Astrocyte of the cerebellum (primary cell): ENCODE measurements around the gene KDM5B.
A peak's percentile ranks its signal among the peaks of the same experiment; 100 is the strongest.

Source experiments
- DNase-seq: peaks from one replicate; pipeline ENCODE4 v3.0.0-alpha.2; 2011; ENCODE audit warnings: low read depth
- H3K4me3 ChIP-seq: 2 replicates; pipeline ENCODE4 v1.5.1; 2011; ENCODE audit warnings: mild to moderate bottlenecking, low read depth, low read length, moderate library complexity
- CTCF ChIP-seq: IDR thresholded peaks from 2 replicates; pipeline ENCODE4 v1.5.1; 2012; ENCODE audit warnings: low read length, low read depth, moderate library complexity, mild to moderate bottlenecking; ENCODE audit errors: missing control alignments
- in situ Hi-C: cut with HindIII; loops from 2 replicates; pipeline ENCODE4 v1.10.0; 2017; ENCODE audit warnings: low sequenced_read_pairs

The KDM5B gene

GRCh38 chr1:202818819-202819218 is 10.6 kb upstream of the KDM5B start:
- in situ Hi-C loops, result no loop called here
- H3K4me3 ChIP-seq, result no peak overlapping the region
- no peak for DNase-seq
- no peak for TF ChIP-seq CTCF

- TF ChIP-seq CTCF, result no peak
- in situ Hi-C loops, result no loop called here
- DNase-seq, result no peak
- H3K4me3 ChIP-seq, result no peak overlapping the region
Observed at GRCh38 chr1:202815120-202815519, 6.9 kb upstream of the KDM5B start.

GRCh38 chr1:202812176-202813026 is 4.2 kb upstream of the KDM5B start:
- TF ChIP-seq CTCF, result no peak
- in situ Hi-C loops, result no loop called here
- no peak overlapping the region for H3K4me3 ChIP-seq
- DNase-seq, result no peak

GRCh38 chr1:202811296-202812175 is 3.3 kb upstream of the KDM5B start:
- H3K4me3 ChIP-seq, result peak overlapping the region; percentile 79
- in situ Hi-C loops, result no loop called here
- DNase-seq, result no peak
- TF ChIP-seq CTCF, result no peak

DNA sequence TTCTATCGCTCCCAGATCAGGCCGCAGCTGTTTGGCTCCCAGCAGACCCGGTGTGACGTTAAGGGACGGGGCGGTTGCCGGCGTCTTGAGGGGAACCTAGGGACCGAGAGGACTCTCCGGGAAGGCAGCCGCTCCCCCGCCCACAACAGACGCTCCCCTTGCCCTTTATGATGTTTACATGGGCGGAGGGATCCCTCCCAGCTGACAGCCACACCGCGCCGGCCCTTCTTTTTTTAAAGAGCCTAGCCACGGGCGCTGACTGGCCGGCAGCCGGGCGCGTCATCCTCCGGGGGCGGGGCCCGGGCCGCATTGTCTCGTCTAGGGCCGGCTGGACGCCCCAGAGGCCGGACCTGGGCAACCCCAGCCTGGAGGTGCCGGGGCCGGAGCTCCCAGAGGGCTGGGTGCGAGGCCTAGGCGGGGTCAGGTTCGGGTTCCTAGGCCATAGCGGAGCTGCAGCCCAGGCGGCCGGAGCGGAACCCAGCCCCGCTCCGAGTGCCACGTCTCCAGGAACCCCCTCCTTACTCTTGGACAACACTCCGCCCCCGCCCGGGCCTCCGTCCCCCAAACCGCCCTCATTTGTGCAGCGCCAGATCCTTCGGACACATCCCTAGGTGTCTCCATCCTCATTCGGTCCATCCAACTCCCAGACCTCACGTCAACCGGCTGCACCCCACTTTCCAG is 2.5 kb upstream of the KDM5B start, which contains the start of gene PCAT6:
TSS of gene PCAT6 (plus strand) at position 340 of the 681 bp plus-strand sequence.
- peak within 1 kb of the TSS; percentile 79 for H3K4me3 ChIP-seq
- in situ Hi-C loops, result no loop called here
- TF ChIP-seq CTCF, result no peak

DNA sequence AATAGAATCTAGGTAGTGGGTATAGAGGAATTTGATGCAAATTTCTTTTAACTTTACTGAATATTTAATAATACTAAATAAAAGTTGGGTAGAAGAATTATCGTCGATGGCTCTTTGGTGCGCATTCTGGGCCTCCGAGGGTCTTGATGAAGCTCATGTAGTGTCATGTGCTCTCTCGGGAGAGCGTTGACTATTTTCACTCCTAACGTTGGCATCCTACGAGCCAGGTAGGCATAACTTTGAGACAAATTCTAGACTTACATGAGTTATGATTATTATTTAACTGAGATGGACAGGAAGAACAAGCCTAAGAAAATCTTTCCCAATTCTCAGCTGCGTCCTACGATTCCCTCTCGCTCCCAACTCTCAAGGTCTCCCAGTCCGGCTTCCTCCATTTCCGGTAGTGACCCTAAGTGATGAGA is 2.0 kb upstream of the KDM5B start:
- no peak for DNase-seq
- peak overlapping the region; percentile 79 for H3K4me3 ChIP-seq
- TF ChIP-seq CTCF, result no peak
- in situ Hi-C loops, result no loop called here

More for the DNA sequence above, 2.5 kb upstream of the KDM5B start, which contains the start of gene PCAT6:
- DNase-seq, result peak; percentile 88
